Body of pancreas (tissue), 4 donors: ENCODE measurements around the gene NAP1L1.

Experiments used
- CTCF ChIP-seq, 7 experiments: fragments of 450-650 bp in 4 of 7; fragments of 200-600 bp in 3 of 7; sonication (generic) in 3 of 7; IDR thresholded peaks; one replicate each; pipeline ENCODE4 v1.5.1; 2016 to 2019; ENCODE audit warnings: antibody characterized with exemption in 7 of 7
- POLR2A ChIP-seq, 3 donors: fragments of 450-650 bp; IDR thresholded peaks; one replicate each; pipeline ENCODE4 v1.6.1; 2016; ENCODE audit warnings: antibody characterized with exemption in 3 of 3, mild to moderate bottlenecking in 2 of 3

DNA sequence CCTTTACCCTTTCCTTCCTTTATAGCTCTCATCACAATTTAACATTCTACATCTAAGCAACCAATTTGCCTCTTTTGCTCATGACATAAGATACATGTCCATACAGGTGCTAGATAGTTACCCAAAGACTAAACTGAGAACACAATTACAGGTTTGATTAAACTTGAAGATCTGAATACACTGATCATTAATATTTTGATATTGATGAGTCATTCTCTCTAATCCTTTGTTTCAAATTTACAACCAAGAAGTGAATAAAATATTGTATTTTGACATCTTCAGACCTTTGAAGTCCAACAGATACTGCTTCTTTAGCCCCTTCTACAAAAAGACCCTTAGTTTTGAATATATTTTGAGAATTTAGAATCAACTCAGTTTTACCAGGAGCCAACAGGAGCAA lies 2.6 kb downstream of the NAP1L1 start:
- no peak for TF ChIP-seq CTCF (IDR thresholded peaks at IDR 0.05)
- no peak for TF ChIP-seq POLR2A (IDR thresholded peaks at IDR 0.05)
